Activated CD4-positive, alpha-beta T cell treated with anti-CD3 and anti-CD28 coated beads, Interleukin-2, amount 50 U/mL, for 24 hours (primary cell): ENCODE results near the gene MAP3K3.

Experiments
- DNase-seq, 2 donors: peaks; one replicate each; pipeline ENCODE4 v3.0.0-alpha.2; 2020; ENCODE audit warnings: low read depth in 1 of 2, low spot score in 1 of 2

Gene MAP3K3

DNA sequence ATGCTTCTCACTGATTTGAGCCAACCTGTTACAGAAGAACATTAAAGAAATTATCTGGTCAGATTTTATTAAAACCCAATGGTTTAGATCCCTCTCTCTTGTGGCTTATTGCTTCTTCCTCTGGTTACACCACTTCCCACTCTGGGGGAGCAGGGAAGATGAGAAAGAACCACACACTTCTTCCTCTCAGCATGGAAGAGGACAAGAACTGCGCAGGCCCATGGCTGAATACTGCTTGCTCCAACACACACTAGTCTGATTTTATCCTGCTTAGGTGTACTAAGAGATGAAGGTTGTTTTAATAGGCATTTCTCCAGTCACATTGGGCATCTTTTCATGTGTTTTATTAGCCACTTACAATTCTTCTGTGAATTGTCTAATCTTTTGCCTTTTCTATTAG, 27.6 kb downstream of the MAP3K3 start:
- DNase-seq: no peak

DNA sequence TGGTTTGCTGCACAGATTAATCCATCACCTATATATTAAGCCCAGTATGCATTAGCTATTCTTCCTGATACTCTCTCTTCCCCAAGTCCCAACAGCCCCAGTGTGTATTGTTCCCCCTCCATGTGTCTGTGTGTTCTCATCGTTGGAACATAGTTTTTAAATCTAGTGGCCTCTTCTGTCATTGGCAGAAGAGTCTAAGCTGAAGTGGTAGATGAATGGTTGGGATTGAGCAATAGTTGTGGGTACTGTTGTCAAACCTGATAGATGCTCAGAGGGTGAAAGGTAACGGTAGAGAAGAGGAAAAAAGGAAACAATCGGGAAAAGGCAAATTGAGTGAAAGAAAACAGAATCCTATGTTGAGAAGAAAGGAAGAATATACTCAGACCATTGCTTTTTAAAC, 29.9 kb downstream of the MAP3K3 start:
- no peak for DNase-seq

DNA sequence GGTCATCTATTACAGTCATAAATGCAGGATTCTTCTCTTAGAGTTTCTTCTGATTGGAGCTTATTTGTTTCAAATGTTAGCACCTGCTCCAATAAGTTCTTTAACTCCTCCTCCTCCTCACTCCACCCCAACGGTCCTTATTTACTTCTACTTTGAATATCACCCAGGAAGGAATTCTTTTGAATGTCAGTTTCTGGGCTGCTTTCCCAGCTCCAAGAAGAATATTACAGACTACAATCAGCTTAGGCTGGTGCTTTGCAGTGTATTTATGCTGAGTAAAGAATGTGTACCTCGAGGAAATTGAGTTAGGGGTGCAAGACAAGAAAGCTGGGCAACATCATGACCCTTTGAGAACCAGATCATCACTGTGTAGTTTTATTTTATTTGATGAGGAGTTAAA, 30.8 kb downstream of the MAP3K3 start:
- DNase-seq: no peak

DNA sequence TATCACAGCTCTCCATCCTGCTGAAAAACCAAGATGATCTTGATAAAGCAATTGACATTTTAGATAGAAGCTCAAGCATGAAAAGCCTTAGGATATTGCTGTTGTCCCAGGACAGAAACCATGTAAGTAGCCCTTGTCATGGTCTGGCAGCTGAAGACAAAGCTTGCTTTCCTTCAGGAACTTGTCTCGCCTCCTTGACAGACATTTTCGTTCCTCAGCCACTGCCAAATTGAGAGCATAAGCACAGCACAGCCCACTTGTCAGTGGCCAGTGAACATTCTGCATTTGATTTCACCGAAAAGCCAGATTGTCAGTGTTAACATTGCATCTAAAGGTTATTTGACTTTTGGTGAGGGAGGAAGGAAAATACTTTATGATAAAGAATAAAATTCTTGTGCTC, 35.6 kb downstream of the MAP3K3 start:
- DNase-seq: no peak

DNA sequence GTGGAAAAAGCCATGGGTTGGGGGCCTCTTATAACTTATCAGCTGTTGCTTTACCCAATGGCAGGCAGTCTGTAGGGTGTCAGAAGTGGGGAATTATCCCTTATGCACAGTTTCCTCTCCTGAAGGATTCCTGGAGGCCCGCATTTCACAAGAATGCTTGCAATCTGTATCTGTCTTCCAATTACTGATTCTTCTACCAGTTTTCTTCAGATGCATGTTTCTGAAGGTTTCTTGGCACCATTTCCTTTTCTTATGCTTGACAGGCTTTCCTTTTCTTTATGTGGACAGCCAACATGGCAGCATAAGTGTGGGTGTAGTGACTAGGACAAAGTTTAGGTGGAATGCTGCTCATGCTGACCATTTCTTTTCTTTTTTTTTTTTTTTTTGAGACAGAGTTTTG, 36.1 kb downstream of the MAP3K3 start:
- DNase-seq: no peak

DNA sequence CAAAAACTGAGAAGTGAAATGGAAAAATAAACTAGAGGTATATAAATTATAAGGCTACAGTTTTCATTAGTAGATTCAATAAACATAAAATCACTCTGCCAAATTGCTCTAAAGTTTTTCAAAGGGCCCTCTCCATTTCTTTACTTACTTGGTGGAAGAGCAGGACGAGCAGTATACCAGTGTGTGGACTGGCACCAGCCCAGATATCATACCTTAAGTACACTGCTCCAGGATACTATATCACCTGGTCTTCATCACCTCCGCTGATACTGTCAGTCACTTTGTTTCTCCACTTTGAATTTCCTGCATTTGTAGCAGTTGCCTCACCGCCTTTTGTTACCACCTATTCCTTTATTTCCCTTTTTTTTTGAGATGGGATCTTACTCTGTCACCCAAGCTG, 37.6 kb downstream of the MAP3K3 start:
- DNase-seq: no peak

DNA sequence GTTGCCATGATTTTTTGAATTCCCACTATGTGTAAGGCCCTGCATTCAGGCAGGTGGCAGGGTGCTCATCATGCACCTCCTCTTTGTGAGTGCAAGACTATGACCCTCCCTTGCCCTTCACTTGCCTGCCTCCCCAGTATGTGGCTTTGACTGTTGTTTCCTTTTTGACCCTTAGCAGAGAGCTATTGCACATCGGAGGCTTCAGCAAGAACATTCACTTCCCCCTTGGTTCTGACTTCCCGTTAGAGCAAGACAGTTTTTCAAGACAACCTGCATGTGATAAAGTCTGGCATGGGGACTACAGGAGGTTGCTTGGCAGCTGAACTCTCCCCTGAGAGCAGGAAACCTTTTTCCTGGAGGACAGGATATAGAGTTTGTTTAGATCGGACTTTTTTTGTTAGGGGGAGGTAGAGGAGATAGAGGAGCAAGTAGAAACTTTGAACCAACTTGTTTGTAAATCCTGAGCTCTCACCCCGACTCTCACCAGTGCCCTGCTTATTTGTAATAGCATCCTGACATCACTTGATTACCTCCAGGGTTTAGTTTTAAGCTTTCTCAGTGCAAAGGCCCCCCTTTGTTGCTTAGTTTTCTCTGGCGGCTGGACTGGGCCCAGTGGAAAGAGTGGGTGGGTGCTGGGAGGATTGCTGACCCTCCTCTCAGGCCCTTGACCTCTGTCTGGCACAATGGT, 43.5 kb downstream of the MAP3K3 start:
- DNase-seq: no peak

DNA sequence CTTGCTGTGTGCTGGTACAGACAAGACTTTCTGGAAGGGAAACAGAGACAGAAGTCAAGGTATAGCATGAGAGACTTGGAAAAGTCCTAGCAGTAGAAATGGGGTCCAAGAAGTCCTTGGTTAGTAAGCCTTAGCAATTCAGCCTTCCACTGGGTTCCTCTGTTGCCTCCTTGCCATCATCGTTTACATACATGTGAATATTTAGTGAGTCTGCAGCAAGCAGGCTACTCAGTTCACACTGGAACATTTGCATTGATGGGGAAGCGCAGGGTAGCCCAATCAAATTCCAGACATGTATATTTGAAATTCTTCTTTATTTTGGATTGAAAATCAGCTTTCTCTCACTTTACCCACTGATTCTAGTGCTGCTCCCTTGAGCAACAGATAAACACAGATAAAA, 50.6 kb downstream of the MAP3K3 start:
- no peak for DNase-seq

DNA sequence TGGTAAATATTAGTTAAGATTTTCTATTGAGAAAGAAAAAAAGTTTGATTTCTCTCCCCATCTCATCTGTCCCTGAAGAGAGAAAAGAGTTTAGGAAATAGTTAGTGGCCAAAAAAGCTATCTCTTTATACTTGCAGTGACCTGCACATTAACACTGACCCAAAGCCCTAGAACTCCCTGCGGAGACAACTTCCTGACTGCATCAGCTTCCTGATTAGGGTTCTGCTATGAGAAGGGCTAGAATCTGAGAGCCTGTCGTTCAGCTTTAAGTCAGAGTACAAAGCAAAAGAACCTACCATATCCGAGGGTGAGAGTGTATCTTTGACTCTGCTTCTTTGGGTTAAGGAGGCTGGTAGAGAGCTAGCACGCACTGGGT, 53.0 kb downstream of the MAP3K3 start:
- no peak for DNase-seq

DNA sequence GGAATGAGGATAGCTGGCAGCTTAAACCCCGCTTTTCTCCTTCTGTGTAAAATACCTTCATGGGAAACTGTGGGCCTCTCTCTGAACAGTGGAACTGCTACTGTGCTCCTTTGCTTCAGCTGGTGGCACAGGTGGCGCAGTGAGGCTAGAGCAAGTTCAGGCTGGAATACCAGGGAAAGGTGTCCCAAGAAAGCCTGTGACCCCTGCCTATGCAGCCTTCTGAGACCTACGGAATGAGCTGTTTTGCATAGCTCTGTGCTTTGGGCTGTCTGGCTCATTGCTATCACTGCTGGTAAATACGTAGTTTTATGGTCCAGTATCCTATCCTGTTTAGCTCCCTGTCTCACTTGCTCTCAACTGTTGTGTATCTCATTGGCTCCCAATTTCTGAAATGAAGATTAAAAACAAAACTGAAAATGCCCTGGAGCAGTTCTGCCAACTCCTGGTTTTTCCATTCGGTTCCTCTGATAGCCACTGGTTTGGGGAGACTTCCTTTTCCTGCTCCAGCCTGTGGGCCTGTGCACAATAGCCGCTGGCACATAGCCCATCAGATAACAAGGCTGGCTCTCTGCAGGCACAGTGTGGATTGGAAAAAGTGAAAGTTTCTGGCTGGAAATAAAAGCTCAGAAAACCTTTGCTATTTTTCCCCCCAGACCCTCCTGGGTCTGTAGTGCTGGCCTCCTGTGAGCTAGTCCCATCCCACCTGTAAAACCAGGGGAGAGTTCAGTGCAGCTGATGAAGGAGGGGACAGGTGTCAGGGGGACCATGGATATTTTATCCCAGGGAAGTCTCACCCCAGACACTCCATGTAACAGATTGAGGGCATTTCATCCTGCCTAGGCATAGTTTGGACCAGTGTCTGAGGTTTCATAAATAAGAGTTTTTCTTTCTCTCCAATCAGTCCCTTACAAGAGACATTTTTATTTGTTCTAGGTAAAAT, 53.7 kb downstream of the MAP3K3 start:
- no peak for DNase-seq

DNA sequence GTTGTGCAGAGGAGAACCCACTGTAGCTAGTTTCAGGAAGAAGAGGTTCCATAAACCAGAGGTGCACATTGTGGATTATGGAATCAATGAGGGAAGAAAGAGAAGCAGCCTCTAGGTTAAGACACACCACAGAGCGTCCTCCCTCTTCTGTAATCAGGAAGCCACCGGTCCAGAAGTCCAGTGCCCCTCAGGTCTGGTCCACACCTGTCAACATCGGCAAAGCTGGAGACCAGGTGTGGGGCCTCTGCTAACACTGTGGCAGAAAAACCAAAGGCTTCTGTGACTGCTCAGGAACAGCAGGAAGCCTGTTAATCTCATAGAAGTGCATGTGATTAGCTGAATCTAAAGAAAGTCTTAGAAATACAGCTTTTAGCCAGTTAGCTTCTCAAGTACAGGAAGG, 54.4 kb downstream of the MAP3K3 start:
- no peak for DNase-seq

DNA sequence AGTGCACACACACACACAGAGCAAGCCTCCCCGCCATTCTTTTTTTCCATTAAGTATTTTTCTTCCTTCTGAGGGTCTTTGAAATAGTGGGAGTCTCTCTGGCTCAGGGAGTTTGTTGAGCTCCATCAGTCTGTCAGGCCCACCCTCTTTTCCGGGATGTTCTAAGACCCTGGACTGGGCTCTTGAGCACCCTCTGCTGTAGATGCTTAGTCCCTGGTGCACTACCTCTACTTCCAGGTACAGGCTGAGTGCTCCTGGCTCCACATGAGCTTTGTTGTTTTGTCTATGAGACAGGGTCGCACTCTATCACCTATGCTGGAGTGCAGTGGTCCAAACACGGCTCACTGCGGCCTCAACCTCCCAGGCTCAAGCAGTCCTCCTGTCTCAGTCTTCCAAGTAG, 57.0 kb downstream of the MAP3K3 start:
- DNase-seq: no peak

DNA sequence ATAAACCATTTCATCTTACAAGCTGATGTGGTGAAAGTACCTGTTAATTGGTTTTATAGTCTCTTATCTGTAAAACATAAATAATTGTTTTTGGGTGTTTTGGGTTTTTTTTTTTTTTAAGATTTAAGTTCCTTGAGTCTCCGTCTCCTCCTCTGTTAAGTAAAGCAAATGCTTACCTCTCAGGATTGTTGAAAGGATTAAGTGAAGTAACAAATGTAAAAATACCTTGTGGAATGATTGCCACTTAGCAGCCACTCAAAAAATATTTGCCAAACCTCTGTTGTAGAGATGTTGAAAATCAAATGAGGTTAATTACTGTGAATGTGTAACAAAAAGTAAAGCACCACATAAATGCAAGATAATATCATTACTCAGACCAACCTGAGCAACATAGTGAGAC, 58.5 kb downstream of the MAP3K3 start:
- no peak for DNase-seq

DNA sequence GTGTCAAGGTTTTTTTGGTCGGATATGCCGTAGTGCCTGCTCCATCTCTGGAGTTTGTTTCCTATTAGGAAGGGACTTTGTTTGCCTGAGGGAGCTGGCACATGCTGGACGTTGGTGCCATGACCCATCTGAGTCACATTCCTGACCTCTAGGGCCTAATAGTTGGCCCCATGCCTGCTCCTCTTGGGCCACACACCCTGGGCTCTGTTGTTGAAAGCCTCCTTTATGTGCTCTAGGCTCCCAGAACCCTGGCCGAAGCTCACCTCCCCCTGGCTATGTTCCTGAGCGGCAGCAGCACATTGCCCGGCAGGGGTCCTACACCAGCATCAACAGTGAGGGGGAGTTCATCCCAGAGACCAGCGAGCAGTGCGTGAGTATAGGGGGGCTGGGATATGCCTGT, 59.3 kb downstream of the MAP3K3 start:
- DNase-seq: no peak

DNA sequence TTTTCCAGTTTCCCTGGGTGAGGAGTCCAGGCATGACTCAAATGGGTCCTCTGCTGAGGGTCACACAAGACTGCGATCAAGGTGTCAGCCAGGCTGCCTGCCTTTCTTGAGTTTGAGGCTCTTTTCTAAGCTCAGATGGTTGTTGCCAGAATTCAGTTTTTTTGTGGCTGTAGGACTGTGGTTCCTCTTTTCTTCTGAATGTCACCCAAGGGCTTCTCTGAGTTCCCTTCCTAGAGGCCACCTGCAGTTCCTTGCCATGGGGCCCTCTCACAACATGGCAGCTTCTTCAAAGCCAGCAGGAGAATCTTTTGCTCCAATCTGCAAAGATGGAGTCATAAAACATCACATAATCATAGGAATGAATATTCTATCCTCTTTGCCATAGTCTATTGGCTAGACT, 60.2 kb downstream of the MAP3K3 start:
- no peak for DNase-seq

DNA sequence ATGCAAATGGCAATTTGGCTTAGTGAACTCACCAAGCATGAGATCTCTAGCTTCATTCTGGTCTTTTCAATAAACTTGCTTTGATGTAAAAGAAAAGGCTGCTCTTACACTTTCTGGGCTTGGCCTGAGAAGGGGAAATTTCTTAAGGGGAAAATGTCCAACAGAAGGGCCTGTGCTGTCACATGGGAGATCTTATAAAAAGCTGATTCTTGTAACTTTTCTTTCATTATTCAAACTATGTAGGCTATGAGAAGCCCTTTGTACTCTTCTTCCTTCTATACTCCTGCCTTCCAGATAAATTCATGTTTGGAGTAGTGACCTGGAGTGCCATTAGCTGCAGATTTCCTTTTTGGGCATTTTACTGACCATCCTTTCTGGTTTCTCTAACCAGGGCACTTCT, 60.8 kb downstream of the MAP3K3 start:
- no peak for DNase-seq

DNA sequence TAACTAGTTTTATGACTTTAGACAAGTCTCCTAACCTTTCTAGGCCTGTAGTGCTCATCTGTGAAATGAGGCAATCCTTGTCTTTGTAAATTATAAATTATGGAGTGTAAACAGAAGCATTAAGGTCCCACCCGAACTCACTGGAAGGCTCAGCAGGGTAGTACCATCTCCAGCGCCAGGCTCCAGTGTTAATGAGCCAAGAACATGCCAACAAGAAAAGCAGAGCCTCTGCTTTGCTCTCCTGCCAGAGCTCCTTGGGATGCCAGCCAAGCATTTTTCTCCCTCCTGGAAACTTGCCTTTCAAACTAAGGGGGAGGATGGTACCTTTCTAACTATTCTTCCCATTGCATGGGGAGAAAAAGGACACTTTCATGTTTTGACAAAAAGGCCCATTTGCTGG, 62.8 kb downstream of the MAP3K3 start:
- no peak for DNase-seq

DNA sequence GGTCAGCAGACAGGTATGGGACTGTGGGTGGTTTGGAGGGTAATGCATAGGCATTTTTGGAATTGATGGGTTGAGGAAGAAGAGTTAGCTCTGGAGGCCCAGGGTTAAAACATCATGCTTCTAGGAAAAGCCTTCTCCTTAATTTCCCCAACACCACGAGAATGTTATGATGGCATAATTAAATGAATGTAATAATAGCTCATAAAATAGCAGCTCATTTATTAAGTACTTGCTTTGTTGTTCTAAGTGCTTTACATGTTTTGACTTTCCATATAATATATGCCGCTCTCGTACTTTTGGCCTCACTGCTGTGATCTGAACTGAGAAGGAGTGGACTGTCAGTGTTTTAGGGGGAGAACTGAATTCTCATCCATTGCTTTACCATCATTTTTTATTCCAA, 63.4 kb downstream of the MAP3K3 start:
- DNase-seq: no peak

DNA sequence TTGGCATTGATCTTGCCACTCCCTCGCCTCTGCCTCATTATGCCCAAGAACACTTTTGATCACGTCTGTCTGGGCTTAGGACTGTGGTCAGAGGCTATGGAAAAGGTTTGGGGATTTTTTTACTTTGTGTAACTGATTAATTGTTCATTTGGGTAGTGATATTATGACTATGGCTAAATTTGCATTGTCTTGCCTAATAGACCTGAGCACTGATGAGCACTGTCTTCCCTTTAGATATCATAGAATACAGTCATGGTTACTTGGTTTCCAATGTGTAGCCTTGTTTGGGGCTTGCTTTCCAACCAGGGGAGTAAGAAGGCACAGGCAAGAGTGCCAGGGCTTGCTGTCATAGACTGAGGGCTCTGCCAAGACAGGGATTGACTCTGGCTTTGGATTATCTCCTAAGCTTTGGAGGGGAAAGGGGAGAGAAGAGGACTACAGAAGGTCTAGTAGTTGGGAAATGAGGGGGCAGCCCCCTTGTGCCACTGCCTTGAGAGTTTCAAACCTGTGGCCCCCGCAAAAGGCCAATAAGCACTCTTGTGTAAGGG, 64.0 kb downstream of the MAP3K3 start:
- DNase-seq: no peak

DNA sequence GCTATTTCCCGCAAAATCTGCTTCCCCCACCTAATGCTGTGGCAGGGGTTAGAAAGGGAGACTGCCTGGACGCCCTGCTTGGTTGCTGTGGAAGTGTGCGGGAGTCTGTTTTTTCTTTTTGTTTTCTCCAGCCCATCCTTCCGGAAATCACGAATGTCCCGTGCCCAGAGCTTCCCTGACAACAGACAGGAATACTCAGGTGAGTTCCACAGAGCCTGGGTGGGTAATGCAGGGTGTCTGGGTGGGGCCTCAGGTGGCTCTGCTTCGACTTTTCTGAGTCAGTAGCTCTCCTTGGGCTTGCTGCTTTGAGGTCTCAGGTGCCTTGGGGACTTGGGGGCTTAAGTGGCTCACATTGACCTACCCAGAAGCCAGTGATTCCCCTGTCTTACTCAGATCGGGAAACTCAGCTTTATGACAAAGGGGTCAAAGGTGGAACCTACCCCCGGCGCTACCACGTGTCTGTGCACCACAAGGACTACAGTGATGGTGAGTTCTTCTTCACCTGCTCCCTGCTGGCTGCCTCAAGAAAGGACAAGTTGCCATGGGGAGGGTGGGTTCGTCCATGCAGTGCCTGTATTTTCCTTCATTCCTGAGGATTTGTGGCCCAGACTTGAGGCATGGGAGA, 66.3 kb downstream of the MAP3K3 start:
- DNase-seq: no peak

DNA sequence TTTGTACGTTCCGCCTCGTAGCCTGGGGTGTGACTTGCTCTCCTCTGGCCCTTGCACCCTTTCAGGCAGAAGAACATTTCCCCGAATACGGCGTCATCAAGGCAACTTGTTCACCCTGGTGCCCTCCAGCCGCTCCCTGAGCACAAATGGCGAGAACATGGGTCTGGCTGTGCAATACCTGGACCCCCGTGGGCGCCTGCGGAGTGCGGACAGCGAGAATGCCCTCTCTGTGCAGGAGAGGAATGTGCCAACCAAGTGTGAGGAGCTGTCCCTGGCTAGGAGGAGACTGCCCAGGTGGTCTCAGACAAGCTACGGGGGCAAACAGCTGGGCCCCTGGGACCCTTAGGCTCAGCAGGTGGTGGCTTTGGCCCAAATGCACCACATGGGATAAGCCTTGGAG, 67.3 kb downstream of the MAP3K3 start:
- DNase-seq: no peak

DNA sequence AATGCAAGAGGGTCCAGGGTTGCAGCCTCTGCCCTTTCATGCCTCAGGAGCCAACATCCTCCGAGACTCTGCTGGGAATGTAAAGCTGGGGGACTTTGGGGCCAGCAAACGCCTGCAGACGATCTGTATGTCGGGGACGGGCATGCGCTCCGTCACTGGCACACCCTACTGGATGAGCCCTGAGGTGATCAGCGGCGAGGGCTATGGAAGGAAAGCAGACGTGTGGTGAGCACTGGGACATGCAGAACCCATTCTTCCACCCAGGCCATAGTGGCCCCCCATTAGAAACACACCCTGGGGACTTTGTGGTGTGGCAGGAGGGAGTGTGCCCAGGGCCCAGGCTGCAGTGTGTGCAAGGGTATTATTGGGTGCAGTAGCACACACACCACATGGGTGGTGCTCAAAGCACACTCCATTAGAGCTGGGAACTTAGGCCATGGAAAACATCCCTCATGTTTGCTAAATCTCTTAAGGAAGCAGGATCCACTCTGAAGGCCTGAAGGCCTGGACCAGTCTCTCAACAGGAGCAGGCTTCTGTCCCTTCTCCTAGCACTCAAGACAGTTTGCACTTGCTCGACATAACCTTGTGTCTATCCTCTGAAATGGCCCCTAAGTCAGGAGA, 70.1 kb downstream of the MAP3K3 start:
- DNase-seq: no peak
